ENCODE data around the gene PRR35.

PRR35 gene

GRCh38 chr16:549544-550263 lies 10.5 kb upstream of the PRR35 start:
- no peak for DNase-seq

GRCh38 chr16:551210-551609 lies 9.0 kb upstream of the PRR35 start:
- DNase-seq = no peak

- no peak for DNase-seq
These were observed 8.0 kb upstream of the PRR35 start for GRCh38 chr16:552171-552570.

GRCh38 chr16:553601-554296 lies 6.4 kb upstream of the PRR35 start:
- DNase-seq = no peak

GRCh38 chr16:554297-554621 lies 5.9 kb upstream of the PRR35 start:
- no peak for DNase-seq

GRCh38 chr16:554640-555365 lies 5.4 kb upstream of the PRR35 start:
- DNase-seq = no peak

GRCh38 chr16:555528-556473 lies 4.4 kb upstream of the PRR35 start:
- no peak for DNase-seq

GRCh38 chr16:556474-557173 lies 3.6 kb upstream of the PRR35 start:
- no peak for DNase-seq

- DNase-seq = no peak
These were observed 2.5 kb upstream of the PRR35 start for GRCh38 chr16:557463-558297.

- DNase-seq = no peak
These were observed 1.7 kb upstream of the PRR35 start for GRCh38 chr16:558298-559020.

- DNase-seq = no peak
These were observed 1.2 kb upstream of the PRR35 start for GRCh38 chr16:559021-559380.

GRCh38 chr16:559411-560203 lies 587 bp upstream of the PRR35 start:
- DNase-seq = no peak

- no peak for DNase-seq
These were observed 663 bp downstream of the PRR35 start for GRCh38 chr16:560701-561412.

GRCh38 chr16:561413-561794 lies 1.2 kb downstream of the PRR35 start:
- DNase-seq = no peak

- DNase-seq = no peak
These were observed 2.1 kb downstream of the PRR35 start for GRCh38 chr16:561957-562938.

- DNase-seq = no peak
These were observed 3.0 kb downstream of the PRR35 start for GRCh38 chr16:563072-563644.

- DNase-seq = no peak
These were observed 4.7 kb downstream of the PRR35 start for GRCh38 chr16:564690-565418.

Data from NCI-H1092 treated with DMSO at 0.1 percent for 48 hours (cell line).